A549 treated with CpdA at 1 μM for 4 hours (cell line): ENCODE data around the gene CABS1. TPM values are rescaled to one million over a fixed set of nuclear protein-coding genes. Genes with fewer than 3 reads are reported as not detected.

ENCODE experiments used
- total RNA-seq: library from RNA; stranded (reverse); fragments of 200-300 nt; extraction: Qiagen RNA extraction; gene quantifications from 5 replicates; pipeline ENCODE4 v1.2.3, GENCODE V29; 2022; ENCODE audit warnings: low read depth

The CABS1 gene
- not detected in 5 replicates for total RNA-seq

DNA sequence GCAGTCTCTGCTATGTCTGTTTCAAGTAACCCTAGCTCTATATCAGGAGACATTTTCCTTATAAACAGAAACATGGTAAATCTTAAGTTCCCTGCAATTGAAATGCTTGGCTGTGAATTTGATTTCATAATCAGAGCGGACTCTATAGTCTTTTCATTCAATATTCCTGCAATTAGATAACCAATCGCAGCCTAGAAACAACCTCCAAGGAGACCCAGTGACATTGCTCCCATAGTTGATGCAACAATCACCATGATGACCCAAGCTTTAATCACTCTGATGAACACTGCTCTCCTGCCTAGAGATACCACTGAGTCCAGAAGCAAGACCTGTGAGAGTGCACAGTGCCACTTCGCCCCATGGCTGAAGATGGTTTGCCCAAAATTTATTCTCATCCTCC lies at the start of gene CABS1:
Gene CABS1 (plus strand): TSS at position 301 of the 400 bp plus-strand sequence. CDS start 59 bp downstream, at position 360.

DNA sequence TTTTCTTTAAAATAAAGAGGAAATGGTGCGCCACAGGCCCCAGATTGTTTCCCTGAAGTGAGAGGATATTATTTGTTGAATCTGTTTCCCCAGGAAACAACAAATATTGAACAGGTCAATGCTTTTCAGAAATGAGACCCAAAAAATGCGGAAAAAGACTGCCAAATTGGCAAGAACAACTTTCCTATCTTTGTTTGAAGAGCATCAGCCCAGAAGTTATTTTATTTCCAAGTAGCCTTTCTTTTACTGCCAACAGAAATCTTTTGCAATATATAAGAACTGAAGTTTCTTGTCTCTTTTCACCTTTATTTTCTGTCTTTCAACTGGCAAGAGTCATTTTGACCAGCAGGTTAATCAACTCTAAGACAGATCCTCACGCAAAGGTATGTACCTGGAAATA lies 25.7 kb downstream of the CABS1 start, which contains the start of gene SMR3A:
Gene SMR3A (plus strand): TSS at position 301 of the 400 bp plus-strand sequence. CDS start 1,356 bp downstream, outside the sequence.

DNA sequence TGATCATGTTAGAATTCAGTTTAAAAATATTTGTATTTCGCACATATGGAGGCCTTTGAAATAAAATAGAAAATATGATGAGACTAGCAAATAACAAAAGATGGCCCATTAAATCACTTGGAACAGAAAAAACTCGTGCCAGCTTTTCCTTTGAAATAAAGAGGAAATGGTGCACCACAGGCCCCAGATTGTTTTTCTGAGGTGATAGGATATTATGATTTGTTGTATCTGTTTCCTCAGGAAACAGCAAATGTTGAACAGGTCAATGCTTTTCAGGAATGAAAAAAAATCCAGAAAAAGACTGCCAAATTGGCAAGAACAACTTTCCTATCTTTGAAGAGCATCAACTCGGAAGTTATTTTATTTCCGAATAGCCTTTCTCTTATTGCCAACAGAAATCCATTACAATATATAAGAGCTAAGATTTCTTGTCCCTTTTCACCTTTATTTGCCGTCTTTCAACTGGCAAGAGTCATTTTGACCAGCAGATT lies 48.0 kb downstream of the CABS1 start, which contains the start of gene SMR3B:
Gene SMR3B (plus strand): TSS at position 441 of the 491 bp plus-strand sequence. CDS start 1,380 bp downstream, outside the sequence.

Other genes with a start within 250 kb of the CABS1 start
- not detected in 5 replicates for gene PRR27, start 180.7 kb upstream of the CABS1 start, total RNA-seq
- gene ODAM, start 139.3 kb upstream of the CABS1 start, total RNA-seq: not detected in 5 replicates
- not detected in 5 replicates for gene FDCSP, start 108.9 kb upstream of the CABS1 start, total RNA-seq
- gene CSN3, start 92.4 kb upstream of the CABS1 start, total RNA-seq: not detected in 5 replicates
- not detected in 5 replicates for gene SMR3A, start 25.8 kb downstream of the CABS1 start, total RNA-seq
- not detected in 5 replicates for gene SMR3B, start 48.1 kb downstream of the CABS1 start, total RNA-seq
- not detected in 5 replicates for gene OPRPN, start 63.0 kb downstream of the CABS1 start, total RNA-seq
- gene MUC7, start 137.2 kb downstream of the CABS1 start, total RNA-seq: not detected in 5 replicates
- gene AMTN, start 183.6 kb downstream of the CABS1 start, total RNA-seq: 0.09 TPM in 1 of 5 replicates, not detected in the others